H1 (cell line): ENCODE results near the gene TMEM30A. TPM values are rescaled to one million over a fixed set of nuclear protein-coding genes. Genes with fewer than 3 reads are reported as not detected.

Source experiments
- EGR1 ChIP-seq: IDR thresholded peaks from 2 replicates; pipeline ENCODE4 v1.6.1; 2011; ENCODE audit warnings: low read depth, low read length, borderline replicate concordance
- RAD21 ChIP-seq, 2 experiments: IDR thresholded peaks in 1 of 2; conservative IDR thresholded peaks in 1 of 2; 2 replicates each; pipeline ENCODE4 v1.6.1; 2011; ENCODE audit warnings: low read depth in 2 of 2, low read length in 2 of 2, improper control_type of control experiment in 1 of 2, inconsistent platforms in 1 of 2, mild to moderate bottlenecking in 1 of 2, moderate library complexity in 1 of 2
- SUZ12 ChIP-seq: fragments of 200-600 bp; sonication (generic); IDR thresholded peaks from 2 replicates; pipeline ENCODE4 v1.6.1; 2012; ENCODE audit warnings: mild to moderate bottlenecking, inconsistent platforms, low read length, moderate library complexity, mixed read lengths
- TCF12 ChIP-seq: IDR thresholded peaks from 2 replicates; pipeline ENCODE4 v1.6.1; 2011; ENCODE audit warnings: low read depth, mild to moderate bottlenecking, low read length
- polyA plus RNA-seq, 7 experiments: library from polyadenylated mRNA; depleted of rRNA in 3 of 7; stranded (reverse) in 5 of 7; unstranded in 2 of 7; fragments of >200 nt in 5 of 7; fragments of 200-250 nt in 2 of 7; gene quantifications; 1 replicate in 5 of 7; 2 replicates in 1 of 7; 4 replicates in 1 of 7; pipeline versions ENCODE4 v1.2.1 to v1.2.3, GENCODE V29; 2011 to 2013; ENCODE audit warnings: missing spikeins in 2 of 7, mixed read lengths in 2 of 7
- total RNA-seq: library from RNA; stranded (reverse); fragmentation: NEBNext Ultra II Directional; extraction: Animal tissue kit (Norgen Biotek cat#: 25700); gene quantifications from 2 replicates; pipeline ENCODE4 v1.2.1, GENCODE V29; 2021

Gene TMEM30A
- total and polyA plus RNA-seq, 2 of the 8 experiments (the other 6 are each of a cell fraction or from before 2014, with no cell fraction given): 10.5 to 71.0 TPM

- TF ChIP-seq TCF12 (no peak), EGR1 (no peak), SUZ12 (no peak), RAD21 (IDR thresholded peaks at IDR 0.05 in 1 of 2, conservative IDR thresholded peaks at IDR 0.05 in 1 of 2; ENCODE audit: low read depth in 2 of 2, low read length in 2 of 2) (peak; percentile 90 to 92)
Measured at GRCh38 chr6:75204217-75204958, 80.2 kb downstream of the TMEM30A start (continued).
